Activated CD4-positive, alpha-beta memory T cell treated with anti-CD3 and anti-CD28 coated beads for 36 hours (primary cell): ENCODE data around the gene COL3A1. TPM values are rescaled to one million over a fixed set of nuclear protein-coding genes. Genes with fewer than 3 reads are reported as not detected.

ENCODE experiments used
- CTCF ChIA-PET: fragments of 350-600 bp; sonication (Branson Sonifier 250); formaldehyde crosslinking; loops from one replicate; lab custom pipeline; 2021; ENCODE audit warnings: antibody characterized with exemption, inconsistent platforms; lab: Charles Lee
- POLR2A ChIA-PET: fragments of 350-600 bp; sonication (Branson Sonifier 250); formaldehyde crosslinking; loops from one replicate; lab custom pipeline; 2021; ENCODE audit warnings: antibody characterized with exemption; lab: Charles Lee
- DNase-seq: peaks from one replicate; pipeline ENCODE4 v3.0.0-alpha.2; 2020
- H3K27ac Mint-ChIP-seq: one replicate; pipeline ENCODE4 v1.8.0; 2021; ENCODE audit warnings: mixed read lengths
- H3K27me3 Mint-ChIP-seq: one replicate; pipeline ENCODE4 v1.8.0; 2021; ENCODE audit warnings: mixed read lengths
- H3K36me3 Mint-ChIP-seq: one replicate; pipeline ENCODE4 v1.8.0; 2021; ENCODE audit warnings: mixed read lengths
- H3K4me1 Mint-ChIP-seq: one replicate; pipeline ENCODE4 v1.8.0; 2021; ENCODE audit warnings: low read depth, mixed read lengths
- H3K4me3 Mint-ChIP-seq: one replicate; pipeline ENCODE4 v1.8.0; 2021; ENCODE audit warnings: mild to moderate bottlenecking, mixed read lengths
- H3K9me3 Mint-ChIP-seq: one replicate; pipeline ENCODE4 v1.8.0; 2021; ENCODE audit warnings: mixed read lengths
- intact Hi-C: fragments of 100-400 bp; cut with micrococcal nuclease; formaldehyde crosslinking; loops from one replicate; pipeline ENCODE4 v1.15.1; 2023
- total RNA-seq, 2 experiments: library from RNA; stranded (reverse); gene quantifications; one replicate each; pipeline ENCODE4 v1.2.3, GENCODE V29; 2021

The COL3A1 gene
- total RNA-seq, 2 experiments from 2014 or later: not detected

GRCh38 chr2:188978291-188979081, 4.3 kb downstream of the COL3A1 start:
- ChIA-PET POLR2A (no interaction called here), CTCF (interaction anchor here (0.7 kb wide), 1 partner anchor 405 kb away, joined by 3 read pairs; no protein-coding TSS in a partner anchor)
- no peak for DNase-seq
- Mint-ChIP-seq H3K4me3 (peak overlapping the region; percentile 35), H3K9me3 (no peaks in the 10 kb centered on the region), H3K27me3 (peaks cover 4% of the 10 kb centered on the region), H3K4me1 (peaks cover 13% of the 10 kb centered on the region), H3K36me3 (no peaks in the 10 kb centered on the region), H3K27ac (peak overlapping the region; percentile 80)
- intact Hi-C loops: loop anchor here (1.0 to 5.0 kb wide), 6 partner anchors 22 to 462 kb away; partner anchors contain the start of gene WDR75

- intact Hi-C loops: loop anchor here (1.0 to 5.0 kb wide), 5 partner anchors 23 to 461 kb away; partner anchors contain the start of gene WDR75
- peak overlapping the region; percentile 35 for H3K4me3 Mint-ChIP-seq
- peaks cover 4% of the 10 kb centered on the region for H3K27me3 Mint-ChIP-seq
- peaks cover 13% of the 10 kb centered on the region for H3K4me1 Mint-ChIP-seq
- CTCF ChIA-PET: no interaction called here
- peak overlapping the region; percentile 80 for H3K27ac Mint-ChIP-seq
- no peak for DNase-seq
- POLR2A ChIA-PET: no interaction called here
- no peaks in the 10 kb centered on the region for H3K9me3 Mint-ChIP-seq
- H3K36me3 Mint-ChIP-seq: no peaks in the 10 kb centered on the region
Observed at GRCh38 chr2:188979187-188980114, 5.3 kb downstream of the COL3A1 start.

- CTCF ChIA-PET: interaction anchor here (0.6 to 2.9 kb wide), 3 partner anchors 159 to 459 kb away, joined by 3 to 18 read pairs (median 5); no protein-coding TSS in a partner anchor
Observed at GRCh38 chr2:188983427-188984064, 9.4 kb downstream of the COL3A1 start.

GRCh38 chr2:188984065-188984491, 9.9 kb downstream of the COL3A1 start:
- DNase-seq: no peak
- H3K36me3 Mint-ChIP-seq: no peaks in the 10 kb centered on the region
- no peaks in the 10 kb centered on the region for H3K9me3 Mint-ChIP-seq
- POLR2A ChIA-PET: no interaction called here
- peaks cover 4% of the 10 kb centered on the region for H3K4me1 Mint-ChIP-seq
- no peak overlapping the region for H3K27ac Mint-ChIP-seq
- intact Hi-C loops: loop anchor here (1.0 kb wide), 1 partner anchor 460 kb away; no protein-coding TSS in a partner anchor
- CTCF ChIA-PET: interaction anchor here (0.6 to 2.9 kb wide), 3 partner anchors 158 to 460 kb away, joined by 3 to 18 read pairs (median 5); no protein-coding TSS in a partner anchor
- no peaks in the 10 kb centered on the region for H3K27me3 Mint-ChIP-seq
- no peak overlapping the region for H3K4me3 Mint-ChIP-seq

More at GRCh38 chr2:188983427-188984064, 9.4 kb downstream of the COL3A1 start:
- Mint-ChIP-seq H3K36me3 (no peaks in the 10 kb centered on the region), H3K9me3 (no peaks in the 10 kb centered on the region), H3K4me1 (peaks cover 9% of the 10 kb centered on the region), H3K27me3 (no peaks in the 10 kb centered on the region), H3K27ac (no peak overlapping the region), H3K4me3 (no peak overlapping the region)
- DNase-seq: no peak
- intact Hi-C loops: loop anchor here (1.0 kb wide), 1 partner anchor 459 kb away; no protein-coding TSS in a partner anchor
- POLR2A ChIA-PET: no interaction called here

GRCh38 chr2:188984680-188985079, 10.5 kb downstream of the COL3A1 start:
- intact Hi-C loops: loop anchor here (1.0 kb wide), 1 partner anchor 460 kb away; no protein-coding TSS in a partner anchor
- Mint-ChIP-seq H3K27ac (no peak overlapping the region), H3K36me3 (no peaks in the 10 kb centered on the region), H3K4me1 (no peaks in the 10 kb centered on the region), H3K27me3 (no peaks in the 10 kb centered on the region), H3K9me3 (no peaks in the 10 kb centered on the region), H3K4me3 (no peak overlapping the region)
- ChIA-PET CTCF (interaction anchor here (2.9 kb wide), 1 partner anchor 460 kb away, joined by 18 read pairs; no protein-coding TSS in a partner anchor), POLR2A (no interaction called here)
- no peak for DNase-seq

- Mint-ChIP-seq H3K27ac (no peak overlapping the region), H3K4me3 (no peak overlapping the region), H3K4me1 (no peaks in the 10 kb centered on the region), H3K27me3 (no peaks in the 10 kb centered on the region), H3K9me3 (no peaks in the 10 kb centered on the region), H3K36me3 (no peaks in the 10 kb centered on the region)
- intact Hi-C loops: no loop called here
- CTCF ChIA-PET: no interaction called here
- no peak for DNase-seq
- POLR2A ChIA-PET: no interaction called here
Observed at GRCh38 chr2:188986839-188987238, 12.7 kb downstream of the COL3A1 start.

- DNase-seq: no peak
- H3K27me3 Mint-ChIP-seq: no peaks in the 10 kb centered on the region
- H3K9me3 Mint-ChIP-seq: no peaks in the 10 kb centered on the region
- CTCF ChIA-PET: no interaction called here
- intact Hi-C loops: no loop called here
- POLR2A ChIA-PET: no interaction called here
- H3K4me3 Mint-ChIP-seq: no peak overlapping the region
- no peak overlapping the region for H3K27ac Mint-ChIP-seq
- no peaks in the 10 kb centered on the region for H3K36me3 Mint-ChIP-seq
- no peaks in the 10 kb centered on the region for H3K4me1 Mint-ChIP-seq
Observed at GRCh38 chr2:188993247-188993646, 19.1 kb downstream of the COL3A1 start.

- no peak overlapping the region for H3K27ac Mint-ChIP-seq
- H3K4me1 Mint-ChIP-seq: peaks cover 3% of the 10 kb centered on the region
- no peaks in the 10 kb centered on the region for H3K9me3 Mint-ChIP-seq
- no peak for DNase-seq
- H3K4me3 Mint-ChIP-seq: no peak overlapping the region
- no peaks in the 10 kb centered on the region for H3K36me3 Mint-ChIP-seq
- H3K27me3 Mint-ChIP-seq: no peaks in the 10 kb centered on the region
- ChIA-PET CTCF (no interaction called here), POLR2A (no interaction called here)
- intact Hi-C loops: no loop called here
Observed at GRCh38 chr2:188997263-188997662, 23.1 kb downstream of the COL3A1 start.

GRCh38 chr2:189000221-189000620, 26.0 kb downstream of the COL3A1 start:
- Mint-ChIP-seq H3K9me3 (no peaks in the 10 kb centered on the region), H3K4me1 (peaks cover 3% of the 10 kb centered on the region), H3K27ac (no peak overlapping the region), H3K27me3 (peaks cover 2% of the 10 kb centered on the region), H3K36me3 (no peaks in the 10 kb centered on the region), H3K4me3 (no peak overlapping the region)
- intact Hi-C loops: no loop called here
- no peak for DNase-seq
- POLR2A ChIA-PET: no interaction called here
- CTCF ChIA-PET: no interaction called here

- CTCF ChIA-PET: no interaction called here
- DNase-seq: no peak
- POLR2A ChIA-PET: no interaction called here
- Mint-ChIP-seq H3K27ac (no peak overlapping the region), H3K4me1 (peaks cover 3% of the 10 kb centered on the region), H3K36me3 (no peaks in the 10 kb centered on the region), H3K27me3 (peaks cover 2% of the 10 kb centered on the region), H3K4me3 (no peak overlapping the region), H3K9me3 (no peaks in the 10 kb centered on the region)
- intact Hi-C loops: no loop called here
Observed at GRCh38 chr2:189002079-189002478, 27.9 kb downstream of the COL3A1 start.

GRCh38 chr2:189008555-189009262, 34.5 kb downstream of the COL3A1 start:
- H3K9me3 Mint-ChIP-seq: no peaks in the 10 kb centered on the region
- no peak for DNase-seq
- H3K36me3 Mint-ChIP-seq: no peaks in the 10 kb centered on the region
- POLR2A ChIA-PET: no interaction called here
- CTCF ChIA-PET: no interaction called here
- H3K27ac Mint-ChIP-seq: no peak overlapping the region
- no peak overlapping the region for H3K4me3 Mint-ChIP-seq
- peaks cover 2% of the 10 kb centered on the region for H3K27me3 Mint-ChIP-seq
- intact Hi-C loops: no loop called here
- H3K4me1 Mint-ChIP-seq: no peaks in the 10 kb centered on the region
